ENCODE data around the gene SETD7. TPM values are rescaled to one million over a fixed set of nuclear protein-coding genes. Genes with fewer than 3 reads are reported as not detected.

SETD7 gene
- total RNA-seq, 1 donor: 99.5 TPM

DNA sequence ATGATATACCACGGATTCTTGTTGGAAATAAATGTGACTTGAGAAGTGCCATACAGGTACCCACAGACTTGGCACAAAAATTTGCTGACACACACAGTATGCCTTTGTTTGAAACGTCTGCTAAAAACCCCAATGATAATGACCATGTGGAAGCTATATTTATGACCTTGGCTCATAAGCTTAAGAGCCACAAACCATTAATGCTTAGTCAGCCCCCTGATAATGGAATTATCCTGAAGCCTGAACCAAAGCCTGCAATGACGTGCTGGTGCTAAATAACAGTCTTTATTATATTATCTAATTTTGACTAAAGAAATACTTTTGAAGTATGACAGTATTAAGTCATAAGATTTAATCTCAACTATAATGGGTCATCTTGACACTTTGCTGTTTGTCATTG is 83.2 kb downstream of the SETD7 start:
- Histone ChIP-seq H3K27ac (ENCODE audit: low read depth, low read length) (no peak overlapping the region), H3K79me2 (ENCODE audit: insufficient read depth, low read length) (peaks cover 47% of the 10 kb centered on the region), H4K20me1 (ENCODE audit: insufficient read depth, low read length) (peaks cover 24% of the 10 kb centered on the region), H3K36me3 (ENCODE audit: insufficient read depth, low read length) (peaks cover 12% of the 10 kb centered on the region), H2AFZ (ENCODE audit: low read length) (no peak overlapping the region), H3K4me1 (ENCODE audit: insufficient read depth, low read length) (no peaks in the 10 kb centered on the region), H3K27me3 (ENCODE audit: insufficient read depth, low read length) (no peaks in the 10 kb centered on the region), H3K4me3 (ENCODE audit: insufficient read depth, low read length) (no peak overlapping the region), H3K4me2 (ENCODE audit: insufficient read depth, low read length) (no peak overlapping the region), H3K9me3 (ENCODE audit: low read depth, low read length) (no peaks in the 10 kb centered on the region)
- DNase-seq (ENCODE audit: insufficient read length, low spot score, missing footprints): no peak
- TF ChIP-seq, protein P1, sequence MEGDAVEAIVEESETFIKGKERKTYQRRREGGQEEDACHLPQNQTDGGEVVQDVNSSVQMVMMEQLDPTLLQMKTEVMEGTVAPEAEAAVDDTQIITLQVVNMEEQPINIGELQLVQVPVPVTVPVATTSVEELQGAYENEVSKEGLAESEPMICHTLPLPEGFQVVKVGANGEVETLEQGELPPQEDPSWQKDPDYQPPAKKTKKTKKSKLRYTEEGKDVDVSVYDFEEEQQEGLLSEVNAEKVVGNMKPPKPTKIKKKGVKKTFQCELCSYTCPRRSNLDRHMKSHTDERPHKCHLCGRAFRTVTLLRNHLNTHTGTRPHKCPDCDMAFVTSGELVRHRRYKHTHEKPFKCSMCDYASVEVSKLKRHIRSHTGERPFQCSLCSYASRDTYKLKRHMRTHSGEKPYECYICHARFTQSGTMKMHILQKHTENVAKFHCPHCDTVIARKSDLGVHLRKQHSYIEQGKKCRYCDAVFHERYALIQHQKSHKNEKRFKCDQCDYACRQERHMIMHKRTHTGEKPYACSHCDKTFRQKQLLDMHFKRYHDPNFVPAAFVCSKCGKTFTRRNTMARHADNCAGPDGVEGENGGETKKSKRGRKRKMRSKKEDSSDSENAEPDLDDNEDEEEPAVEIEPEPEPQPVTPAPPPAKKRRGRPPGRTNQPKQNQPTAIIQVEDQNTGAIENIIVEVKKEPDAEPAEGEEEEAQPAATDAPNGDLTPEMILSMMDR (IDR thresholded peaks at IDR 0.05; ENCODE audit: extremely low read depth, low read depth, low read length): no peak

DNA sequence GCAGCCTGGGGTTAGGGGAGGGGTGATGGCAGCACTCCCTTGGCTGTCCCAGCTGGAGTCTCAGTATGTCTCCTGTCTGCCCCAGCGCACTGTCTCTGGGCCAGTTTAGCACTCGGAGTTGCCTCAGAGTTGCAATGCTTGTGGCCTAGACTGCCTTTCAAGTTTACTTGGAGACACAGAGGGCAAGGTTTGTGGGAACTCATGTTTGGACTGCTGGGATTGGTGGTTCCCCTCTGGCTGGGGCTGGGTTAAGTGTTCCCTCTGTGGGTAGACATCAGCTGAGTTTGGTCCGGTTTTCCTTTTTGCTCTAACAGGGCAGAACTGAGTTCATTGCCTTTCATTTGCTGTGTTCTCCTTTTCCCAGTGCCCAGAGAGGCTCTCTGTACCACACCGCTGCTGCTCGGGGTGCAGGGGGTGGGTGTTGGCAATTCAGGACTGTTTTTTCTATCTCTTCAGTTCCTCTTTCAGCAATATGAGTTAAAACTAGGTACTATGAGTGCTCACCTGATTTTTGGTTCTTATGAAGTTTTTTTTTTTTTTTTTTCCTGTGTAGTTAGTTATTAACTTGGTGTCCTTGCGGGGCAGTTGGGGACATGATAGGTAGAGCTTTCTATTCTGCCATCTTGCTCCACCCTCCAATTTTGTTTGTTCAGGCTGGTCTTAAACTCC is 84.9 kb downstream of the SETD7 start:
- Histone ChIP-seq H3K4me3 (ENCODE audit: insufficient read depth, low read length) (no peak overlapping the region), H3K27ac (ENCODE audit: low read depth, low read length) (no peak overlapping the region), H3K79me2 (ENCODE audit: insufficient read depth, low read length) (peaks cover 57% of the 10 kb centered on the region), H3K9me3 (ENCODE audit: low read depth, low read length) (no peaks in the 10 kb centered on the region), H3K4me2 (ENCODE audit: insufficient read depth, low read length) (no peak overlapping the region), H3K4me1 (ENCODE audit: insufficient read depth, low read length) (no peaks in the 10 kb centered on the region), H2AFZ (ENCODE audit: low read length) (no peak overlapping the region), H3K36me3 (ENCODE audit: insufficient read depth, low read length) (peaks cover 12% of the 10 kb centered on the region), H3K27me3 (ENCODE audit: insufficient read depth, low read length) (no peaks in the 10 kb centered on the region), H4K20me1 (ENCODE audit: insufficient read depth, low read length) (peaks cover 28% of the 10 kb centered on the region)
- TF ChIP-seq, protein P1 (IDR thresholded peaks at IDR 0.05; ENCODE audit: extremely low read depth, low read depth, low read length): no peak
- no peak for DNase-seq (ENCODE audit: insufficient read length, low spot score, missing footprints)

DNA sequence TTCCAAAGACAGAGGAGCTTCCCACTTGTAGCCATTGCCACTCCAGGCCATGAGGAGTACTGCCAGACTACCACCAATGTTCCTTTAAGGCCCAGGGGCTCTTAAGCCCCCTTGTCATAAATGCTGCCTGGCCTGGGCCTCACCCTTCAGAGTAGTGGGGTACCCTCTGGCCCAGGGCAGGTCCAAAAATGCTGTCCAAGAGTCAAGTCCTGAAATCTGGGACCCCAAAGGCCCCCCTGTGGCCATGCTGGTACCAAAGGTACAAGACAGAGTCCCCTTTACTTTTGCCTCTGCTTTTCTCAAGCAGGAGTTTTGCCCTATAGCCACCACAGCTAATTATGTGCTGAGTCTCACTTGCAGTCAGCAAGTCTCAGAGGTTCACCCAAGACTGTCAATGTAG is 85.7 kb downstream of the SETD7 start:
- Histone ChIP-seq H4K20me1 (ENCODE audit: insufficient read depth, low read length) (peaks cover 33% of the 10 kb centered on the region), H3K36me3 (ENCODE audit: insufficient read depth, low read length) (peaks cover 12% of the 10 kb centered on the region), H3K9me3 (ENCODE audit: low read depth, low read length) (no peaks in the 10 kb centered on the region), H2AFZ (ENCODE audit: low read length) (no peak overlapping the region), H3K4me3 (ENCODE audit: insufficient read depth, low read length) (no peak overlapping the region), H3K27ac (ENCODE audit: low read depth, low read length) (no peak overlapping the region), H3K27me3 (ENCODE audit: insufficient read depth, low read length) (no peaks in the 10 kb centered on the region), H3K4me2 (ENCODE audit: insufficient read depth, low read length) (no peak overlapping the region), H3K4me1 (ENCODE audit: insufficient read depth, low read length) (no peaks in the 10 kb centered on the region), H3K79me2 (ENCODE audit: insufficient read depth, low read length) (peaks cover 63% of the 10 kb centered on the region)
- DNase-seq (ENCODE audit: insufficient read length, low spot score, missing footprints): no peak
- TF ChIP-seq, protein P1 (IDR thresholded peaks at IDR 0.05; ENCODE audit: extremely low read depth, low read depth, low read length): no peak

DNA sequence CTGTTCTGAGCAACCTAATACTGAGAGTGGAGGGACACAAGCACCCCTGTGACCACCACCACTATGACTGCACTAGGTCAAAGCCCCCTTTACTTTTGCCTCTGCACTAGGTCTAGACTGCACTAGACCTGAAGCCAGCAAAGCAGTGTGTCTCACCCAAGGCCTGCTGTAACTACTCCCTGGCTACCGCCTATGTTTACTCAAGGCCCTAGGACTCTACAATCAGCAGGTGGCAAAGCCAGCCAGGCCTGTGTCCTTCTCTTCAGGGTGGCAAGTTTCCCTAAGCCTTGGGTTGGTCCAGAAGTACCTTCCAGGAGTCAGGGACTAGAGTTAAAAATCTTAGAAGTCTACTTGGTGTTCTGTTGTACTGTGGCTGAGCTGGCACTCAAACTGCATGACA is 86.2 kb downstream of the SETD7 start:
- Histone ChIP-seq H3K27me3 (ENCODE audit: insufficient read depth, low read length) (no peaks in the 10 kb centered on the region), H2AFZ (ENCODE audit: low read length) (no peak overlapping the region), H3K4me1 (ENCODE audit: insufficient read depth, low read length) (no peaks in the 10 kb centered on the region), H3K4me2 (ENCODE audit: insufficient read depth, low read length) (no peak overlapping the region), H3K4me3 (ENCODE audit: insufficient read depth, low read length) (no peak overlapping the region), H3K27ac (ENCODE audit: low read depth, low read length) (no peak overlapping the region), H3K79me2 (ENCODE audit: insufficient read depth, low read length) (peaks cover 63% of the 10 kb centered on the region), H3K36me3 (ENCODE audit: insufficient read depth, low read length) (peaks cover 12% of the 10 kb centered on the region), H3K9me3 (ENCODE audit: low read depth, low read length) (no peaks in the 10 kb centered on the region), H4K20me1 (ENCODE audit: insufficient read depth, low read length) (peaks cover 33% of the 10 kb centered on the region)
- TF ChIP-seq, protein P1 (IDR thresholded peaks at IDR 0.05; ENCODE audit: extremely low read depth, low read depth, low read length): no peak
- no peak for DNase-seq (ENCODE audit: insufficient read length, low spot score, missing footprints)

Measured in osteoblast (primary cell).